NCI-H146 (cell line): ENCODE measurements around the gene TSPAN19.
"Not testable (repeated sequence)": the region's sequence is repeated elsewhere in the genome, so short reads cannot be mapped to it uniquely, and the experiment has no call there.

Source experiments
- DNase-seq: peaks from one replicate; lab custom pipeline; 2025; lab: John Stamatoyannopoulos, UW

The TSPAN19 gene

GRCh38 chr12:85036234-85036707, at the start of gene TSPAN19, which contains the start of gene LRRIQ1:
Gene TSPAN19 (minus strand): TSS chr12:85036277. CDS start chr12:85029946, 6,331 bp downstream.
Gene LRRIQ1 (plus strand): TSS chr12:85036351. CDS start chr12:85038177, 1,826 bp downstream.
- peak; percentile 93 for DNase-seq

GRCh38 chr12:85085066-85085465, 49.0 kb upstream of the TSPAN19 start:
- DNase-seq, result no peak

- DNase-seq, result peak; percentile 63
Observed at GRCh38 chr12:85076688-85077430, 40.8 kb upstream of the TSPAN19 start.

- no peak for DNase-seq
Observed at GRCh38 chr12:85072826-85073225, 36.7 kb upstream of the TSPAN19 start.

- DNase-seq, result no peak
Observed at GRCh38 chr12:85065837-85066482, 29.9 kb upstream of the TSPAN19 start.

- no peak for DNase-seq
Observed at GRCh38 chr12:85060916-85061315, 24.8 kb upstream of the TSPAN19 start.

- DNase-seq, result no peak
Observed at GRCh38 chr12:85059594-85059993, 23.5 kb upstream of the TSPAN19 start.

- no peak for DNase-seq
Observed at GRCh38 chr12:85058339-85058738, 22.3 kb upstream of the TSPAN19 start.

GRCh38 chr12:85057370-85057963, 21.4 kb upstream of the TSPAN19 start:
- peak; percentile 50 for DNase-seq

GRCh38 chr12:85043829-85044228, 7.8 kb upstream of the TSPAN19 start:
- no peak for DNase-seq

- DNase-seq, result no peak
Observed at GRCh38 chr12:85041395-85041794, 5.3 kb upstream of the TSPAN19 start.

GRCh38 chr12:85036733-85037132, 656 bp upstream of the TSPAN19 start:
- DNase-seq, result peak; percentile 21

- DNase-seq, result peak; percentile 15
Observed at GRCh38 chr12:85029456-85029855, 6.6 kb downstream of the TSPAN19 start.

- DNase-seq, result no peak
Observed at GRCh38 chr12:85018098-85018497, 18.0 kb downstream of the TSPAN19 start.

GRCh38 chr12:85017618-85018017, 18.5 kb downstream of the TSPAN19 start:
- no peak for DNase-seq

- no peak for DNase-seq
Observed at GRCh38 chr12:85017133-85017532, 18.9 kb downstream of the TSPAN19 start.

GRCh38 chr12:85016413-85016812, 19.7 kb downstream of the TSPAN19 start:
- DNase-seq, result no peak

GRCh38 chr12:85007836-85008235, 28.2 kb downstream of the TSPAN19 start:
- no peak for DNase-seq

- DNase-seq, result no peak
Observed at GRCh38 chr12:85006206-85006605, 29.9 kb downstream of the TSPAN19 start.

GRCh38 chr12:85005615-85006014, 30.5 kb downstream of the TSPAN19 start:
- no peak for DNase-seq

- DNase-seq, result not testable (repeated sequence)
Observed at GRCh38 chr12:85005047-85005446, 31.0 kb downstream of the TSPAN19 start.

- DNase-seq, result no peak
Observed at GRCh38 chr12:85004204-85004603, 31.9 kb downstream of the TSPAN19 start.

- no peak for DNase-seq
Observed at GRCh38 chr12:85002778-85003296, 33.2 kb downstream of the TSPAN19 start.
